HG03196 (cell line): Measurements from ENCODE around the gene VRTN.
"Not testable (repeated sequence)": the region's sequence is repeated elsewhere in the genome, so short reads cannot be mapped to it uniquely, and the experiment has no call there.

Source experiments
- ATAC-seq: cut with Tn5 transposase; IDR thresholded peaks from one replicate; pipeline ENCODE4 v1.9.1; 2021; ENCODE audit not compliant: unreplicated experiment

VRTN gene, protein sequence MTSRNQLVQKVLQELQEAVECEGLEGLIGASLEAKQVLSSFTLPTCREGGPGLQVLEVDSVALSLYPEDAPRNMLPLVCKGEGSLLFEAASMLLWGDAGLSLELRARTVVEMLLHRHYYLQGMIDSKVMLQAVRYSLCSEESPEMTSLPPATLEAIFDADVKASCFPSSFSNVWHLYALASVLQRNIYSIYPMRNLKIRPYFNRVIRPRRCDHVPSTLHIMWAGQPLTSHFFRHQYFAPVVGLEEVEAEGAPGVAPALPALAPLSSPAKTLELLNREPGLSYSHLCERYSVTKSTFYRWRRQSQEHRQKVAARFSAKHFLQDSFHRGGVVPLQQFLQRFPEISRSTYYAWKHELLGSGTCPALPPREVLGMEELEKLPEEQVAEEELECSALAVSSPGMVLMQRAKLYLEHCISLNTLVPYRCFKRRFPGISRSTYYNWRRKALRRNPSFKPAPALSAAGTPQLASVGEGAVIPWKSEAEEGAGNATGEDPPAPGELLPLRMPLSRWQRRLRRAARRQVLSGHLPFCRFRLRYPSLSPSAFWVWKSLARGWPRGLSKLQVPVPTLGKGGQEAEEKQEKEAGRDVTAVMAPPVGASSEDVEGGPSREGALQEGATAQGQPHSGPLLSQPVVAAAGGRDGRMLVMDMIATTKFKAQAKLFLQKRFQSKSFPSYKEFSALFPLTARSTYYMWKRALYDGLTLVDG

GRCh38 chr14:74348241-74348734 lies at the start of gene VRTN:
Gene VRTN, plus strand, starts transcription at chr14:74348471. Its CDS starts 8,313 bp downstream, at chr14:74356784.
- no peak for ATAC-seq

DNA sequence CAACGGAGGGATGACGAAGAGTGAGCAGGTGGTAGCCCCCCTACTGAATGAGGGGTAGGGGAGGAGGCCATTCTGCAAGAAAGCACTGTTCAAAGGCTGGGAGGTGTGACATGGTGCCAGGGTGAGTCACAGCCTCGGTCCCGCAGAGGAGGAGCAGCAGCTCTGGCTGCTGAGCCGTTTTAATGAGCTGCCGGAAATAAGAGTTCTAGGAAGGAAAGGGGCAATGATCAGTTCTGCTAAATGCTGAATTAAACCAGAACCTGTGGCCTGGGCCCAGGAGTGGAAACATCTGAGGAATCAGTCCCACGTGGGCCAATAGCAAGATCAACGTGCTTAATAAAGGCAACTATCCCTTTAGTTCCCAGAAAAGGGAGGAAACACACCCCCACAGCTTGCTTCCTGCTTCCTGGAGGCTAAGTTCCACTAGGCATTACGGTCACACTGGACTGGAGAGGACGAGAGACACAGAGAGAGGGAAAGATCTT lies 49.2 kb upstream of the VRTN start:
- no peak for ATAC-seq

DNA sequence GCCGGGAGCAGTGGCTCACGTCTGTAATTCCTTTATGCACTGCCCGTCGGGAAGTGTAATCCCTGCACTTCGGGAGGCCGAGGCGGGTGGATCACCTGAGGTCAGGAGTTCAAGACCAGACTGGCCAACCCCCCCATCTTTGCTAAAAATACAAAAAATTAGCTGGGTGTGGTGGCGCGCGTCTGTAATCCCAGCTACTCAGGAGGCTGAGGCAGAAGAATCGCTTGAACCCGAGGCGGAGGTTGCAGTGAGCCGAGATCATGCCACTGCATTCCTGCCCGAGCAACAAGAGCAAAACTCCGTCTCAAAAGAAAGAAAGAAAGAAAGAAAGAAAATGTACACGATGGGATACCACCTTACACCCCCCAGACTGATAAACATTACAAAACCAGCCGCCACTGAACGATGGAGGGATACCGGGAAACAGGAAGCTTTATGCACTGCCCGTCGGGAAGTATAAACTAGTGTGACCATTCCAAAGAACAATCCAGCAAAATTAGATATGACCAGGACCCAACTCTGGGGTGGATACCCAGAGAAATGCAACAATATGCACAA lies 46.6 kb upstream of the VRTN start:
- no peak for ATAC-seq

DNA sequence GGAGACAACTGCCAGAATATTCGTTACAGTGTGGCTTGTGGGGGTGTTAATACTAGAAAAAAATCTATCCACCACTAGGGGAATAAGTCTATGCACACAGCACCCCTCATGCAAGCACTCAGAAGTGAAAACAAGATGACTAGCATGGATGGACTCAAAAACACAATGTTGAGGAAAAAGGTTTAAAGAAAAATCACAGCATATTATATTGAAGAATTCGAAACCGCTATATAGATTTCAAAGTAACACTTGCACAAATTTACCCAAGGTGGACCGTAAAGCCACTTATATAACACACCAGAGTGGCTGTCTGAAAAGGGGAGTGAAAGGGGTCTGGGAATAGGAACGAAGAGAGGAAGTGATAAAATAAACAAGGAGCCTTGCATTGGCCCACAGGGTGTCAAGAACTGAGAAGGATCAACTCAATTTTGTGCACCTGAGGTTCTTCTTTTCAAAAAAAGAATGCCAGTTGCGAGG lies 46.1 kb upstream of the VRTN start:
- peak; percentile 33 for ATAC-seq

DNA sequence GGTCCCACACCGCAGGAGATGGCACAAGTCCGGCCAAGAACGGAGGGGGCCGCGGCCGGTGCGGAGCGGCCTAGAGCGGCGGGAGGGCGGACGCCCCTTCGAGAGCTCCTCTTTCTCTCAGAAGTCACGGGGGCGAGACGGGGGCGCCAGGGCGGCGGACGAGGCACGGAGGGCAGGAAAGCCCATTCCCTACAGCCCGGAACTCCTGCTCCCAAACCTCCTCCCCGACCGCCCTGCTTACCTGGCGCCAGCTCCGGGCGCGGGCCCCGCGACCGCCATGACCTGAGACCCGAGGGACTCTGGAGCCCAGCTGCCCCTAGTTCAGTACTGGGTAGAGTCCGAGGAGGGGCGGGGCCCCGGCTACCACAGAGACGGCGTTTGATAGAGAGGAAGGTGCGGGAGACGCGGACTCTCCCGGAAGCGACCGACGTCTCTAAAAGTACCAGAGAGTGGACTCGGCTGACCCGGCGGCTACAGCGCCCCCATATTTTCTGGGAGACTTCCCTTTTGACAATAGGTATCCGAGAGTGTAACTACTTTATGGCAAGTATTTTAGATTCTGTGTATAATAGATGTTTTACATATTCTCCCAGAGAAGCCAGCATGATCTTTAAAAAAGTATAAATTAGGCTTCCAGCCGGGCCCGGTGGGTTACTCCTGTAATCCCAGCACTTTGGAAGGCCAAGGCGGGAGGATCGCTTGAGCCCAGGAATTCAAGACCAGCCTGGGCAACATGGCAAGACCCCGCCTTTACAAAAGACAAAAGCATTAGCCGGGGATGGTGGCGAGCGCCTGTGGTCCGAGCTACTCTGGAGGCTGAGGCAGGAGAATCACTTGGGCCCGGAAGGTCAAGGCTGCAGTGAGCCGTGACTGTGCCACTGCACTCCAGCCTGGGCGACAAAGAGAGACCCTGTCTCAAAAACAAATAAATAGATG lies 45.4 kb upstream of the VRTN start, which contains the start of gene ABCD4:
Gene ABCD4, minus strand, starts transcription at position 301 of the 936 bp plus-strand sequence. Its CDS starts 22 bp downstream, at position 279.
- peak; percentile 96 for ATAC-seq

GRCh38 chr14:74308695-74309094 lies 39.6 kb upstream of the VRTN start:
- no peak for ATAC-seq

GRCh38 chr14:74309125-74310022 lies 38.9 kb upstream of the VRTN start:
- ATAC-seq: no peak

DNA sequence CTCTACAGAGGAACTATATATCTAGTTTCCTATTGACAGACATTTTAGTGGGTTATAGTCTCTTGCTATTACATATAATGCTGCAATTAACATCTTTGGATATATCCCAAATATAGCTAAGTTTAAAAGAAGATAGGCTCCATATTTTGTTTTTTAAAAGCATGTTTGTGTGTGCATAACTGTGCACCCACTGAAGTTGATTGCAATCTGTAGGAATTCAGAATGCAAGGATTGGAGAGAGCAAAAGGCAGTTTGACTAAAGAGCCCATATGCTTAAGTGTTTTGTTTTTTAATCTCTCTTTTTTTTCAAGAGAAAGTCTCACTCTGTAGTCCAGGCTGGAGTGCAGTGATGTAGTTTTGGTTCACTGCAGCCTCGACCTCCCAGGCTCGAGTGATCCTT lies 36.1 kb upstream of the VRTN start:
- ATAC-seq: no peak

- no peak for ATAC-seq
Observed at GRCh38 chr14:74313601-74314000, 34.7 kb upstream of the VRTN start.

DNA sequence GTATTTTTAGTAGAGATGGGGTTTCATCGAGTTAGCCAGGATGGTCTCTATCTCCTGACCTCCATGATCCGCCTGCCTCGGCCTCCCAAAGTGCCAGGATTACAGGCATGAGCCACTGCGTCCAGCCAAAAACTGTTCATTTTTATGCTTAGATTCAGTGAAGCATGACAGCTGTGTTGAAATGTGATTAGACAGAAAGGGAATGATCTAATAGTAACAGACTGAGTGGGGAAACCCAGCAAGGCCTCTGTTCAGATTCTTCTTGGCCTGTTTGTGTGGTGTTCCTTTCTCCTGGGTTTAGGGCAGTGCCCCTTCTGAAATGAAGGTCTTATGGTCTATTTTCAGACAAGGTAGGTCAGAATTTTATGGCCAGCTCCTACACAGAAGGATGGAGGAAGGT lies 33.7 kb upstream of the VRTN start:
- ATAC-seq: no peak

DNA sequence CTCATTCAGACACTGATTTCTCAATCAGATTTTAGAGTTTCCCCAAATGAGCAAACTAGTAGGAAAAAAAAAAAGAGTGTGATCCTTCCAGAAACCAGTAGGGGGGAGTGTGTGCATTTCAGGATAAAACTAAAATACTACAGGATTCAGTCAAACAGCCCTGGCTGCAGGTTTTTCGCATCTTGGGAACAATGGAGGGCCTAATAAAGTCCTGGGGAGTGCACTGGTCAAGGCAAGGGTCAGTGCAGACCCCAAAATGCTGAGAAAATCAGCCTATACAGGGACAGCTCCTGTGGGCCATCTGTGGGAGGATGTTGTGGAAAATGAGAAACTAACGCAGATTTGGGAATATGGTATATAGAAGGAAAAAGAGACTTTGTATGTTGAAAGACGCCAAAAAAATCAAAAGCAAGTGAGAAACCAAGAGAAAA lies 23.3 kb upstream of the VRTN start:
- ATAC-seq: no peak

- ATAC-seq: no peak
Observed at GRCh38 chr14:74325446-74325845, 22.8 kb upstream of the VRTN start.

DNA sequence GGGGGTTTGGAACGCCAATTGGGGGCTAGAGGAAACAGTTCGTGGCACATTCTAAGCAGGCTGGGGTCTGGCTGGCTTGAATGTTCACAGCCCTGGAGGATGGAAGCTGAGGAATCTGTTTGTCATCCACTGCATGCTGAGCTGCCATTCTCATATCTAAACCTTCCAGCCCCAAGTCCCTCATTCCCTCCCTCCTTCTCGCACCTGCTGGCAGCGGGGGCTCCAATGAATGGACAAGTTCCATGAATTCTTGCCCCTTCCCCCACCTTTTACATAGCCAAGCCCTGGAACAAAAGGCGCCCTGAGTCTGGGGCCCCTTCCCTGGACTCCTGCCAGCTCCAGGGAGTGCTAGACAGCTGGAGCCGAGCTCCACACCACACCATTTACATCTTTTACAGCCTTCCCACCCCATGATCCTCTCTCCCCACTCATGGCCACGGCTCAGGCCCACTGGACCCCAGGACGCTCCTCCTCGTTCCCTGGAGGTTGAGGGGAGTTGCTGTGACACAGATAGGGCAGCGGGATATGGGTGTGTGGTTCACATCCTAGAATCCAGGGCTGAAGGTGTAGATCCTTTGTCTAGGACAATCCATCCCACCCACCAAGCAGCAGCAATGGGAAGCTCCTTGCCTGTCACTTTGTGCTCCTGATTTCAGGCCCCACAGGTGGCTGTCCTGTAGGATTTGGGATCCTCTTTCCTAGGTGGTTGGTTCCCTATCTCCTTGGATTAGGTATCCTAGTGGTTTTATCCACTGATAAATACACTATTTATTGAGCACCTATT lies 21.7 kb upstream of the VRTN start:
- no peak for ATAC-seq

DNA sequence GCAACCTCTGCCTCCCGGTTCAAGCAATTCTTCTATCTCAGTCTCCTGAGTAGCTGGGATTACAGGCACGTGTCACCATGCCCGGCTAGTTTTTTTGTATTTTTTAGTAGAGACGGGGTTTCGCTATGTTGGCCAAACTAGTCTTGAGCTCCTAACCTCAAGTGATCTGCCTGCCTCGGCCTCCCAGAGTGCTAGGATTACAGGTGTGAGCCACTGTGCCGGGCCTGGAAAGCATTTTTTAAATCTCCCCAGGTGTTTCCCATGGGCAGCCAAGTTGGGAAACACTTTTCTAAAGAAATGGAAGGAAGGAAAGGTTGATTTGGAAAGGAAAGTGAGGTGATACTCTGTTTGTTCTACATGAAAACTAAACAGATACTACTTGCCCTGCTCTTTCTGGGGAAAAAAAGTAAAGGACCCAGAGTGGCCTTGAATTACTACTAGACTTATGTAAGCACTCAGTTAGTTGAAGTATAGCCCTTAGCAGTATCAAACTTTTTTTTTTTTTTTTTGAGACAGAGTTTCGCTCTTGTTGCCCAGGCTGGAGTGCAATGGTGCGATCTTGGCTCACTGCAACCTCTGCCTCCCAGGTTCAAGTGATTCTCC lies 18.2 kb upstream of the VRTN start:
- not testable (repeated sequence) for ATAC-seq

GRCh38 chr14:74333909-74334308 lies 14.4 kb upstream of the VRTN start:
- ATAC-seq: no peak

- ATAC-seq: no peak
Observed at GRCh38 chr14:74346341-74346740, 1.9 kb upstream of the VRTN start.

- ATAC-seq: no peak
Observed at GRCh38 chr14:74347097-74347794, 1.0 kb upstream of the VRTN start.

DNA sequence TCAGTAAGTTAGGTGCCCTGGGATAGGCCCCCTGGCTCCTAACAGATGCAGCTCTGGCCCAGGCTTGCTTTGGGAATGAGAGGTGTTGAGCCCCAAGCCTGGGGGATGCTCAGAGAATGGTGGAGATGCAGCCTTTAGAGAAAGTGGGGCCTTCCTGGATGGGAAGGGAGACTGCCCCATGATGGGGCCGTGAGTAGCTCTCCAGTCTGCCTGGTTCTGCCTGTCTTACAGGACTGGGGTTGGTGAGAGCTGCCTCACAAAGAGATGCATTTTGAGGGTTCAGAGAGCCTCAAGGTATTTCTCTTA lies 523 bp upstream of the VRTN start:
- no peak for ATAC-seq
